ENCODE data around the gene PDE9A.

Gene PDE9A

DNA sequence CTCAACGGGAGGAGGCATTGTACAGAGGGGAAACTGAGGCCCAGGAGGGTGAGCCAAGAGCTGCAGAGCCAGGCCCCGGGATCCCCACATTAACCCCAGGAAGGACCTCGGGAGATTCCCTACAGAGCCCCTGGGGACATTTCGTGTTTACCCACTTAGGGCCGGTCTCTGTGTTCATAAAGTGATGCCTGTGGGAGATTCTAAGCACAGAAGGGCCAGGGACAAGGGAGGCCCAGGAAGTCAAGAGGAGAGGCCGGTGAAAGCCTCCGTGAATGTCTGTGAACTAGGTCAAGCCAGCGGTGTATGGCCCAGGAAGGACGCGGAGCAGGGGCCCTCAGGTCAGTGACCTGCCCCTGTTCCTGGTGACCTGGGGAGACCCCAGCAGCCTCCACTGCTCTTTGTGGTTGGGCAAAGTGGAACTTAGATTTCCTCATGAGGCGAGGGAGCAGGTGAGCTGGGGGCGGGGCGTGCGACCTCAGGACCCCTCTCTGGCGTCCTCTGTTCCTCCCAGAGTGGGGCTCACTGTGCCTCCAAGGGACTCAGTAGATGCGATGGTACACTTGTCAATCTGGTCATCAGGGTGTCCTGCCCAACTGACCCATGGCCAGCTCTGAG lies 34.9 kb downstream of the PDE9A start:
- no peak for DNase-seq (ENCODE audit: low spot score)

GRCh38 chr21:42688841-42689371 lies 35.5 kb downstream of the PDE9A start:
- DNase-seq (ENCODE audit: low spot score): no peak

DNA sequence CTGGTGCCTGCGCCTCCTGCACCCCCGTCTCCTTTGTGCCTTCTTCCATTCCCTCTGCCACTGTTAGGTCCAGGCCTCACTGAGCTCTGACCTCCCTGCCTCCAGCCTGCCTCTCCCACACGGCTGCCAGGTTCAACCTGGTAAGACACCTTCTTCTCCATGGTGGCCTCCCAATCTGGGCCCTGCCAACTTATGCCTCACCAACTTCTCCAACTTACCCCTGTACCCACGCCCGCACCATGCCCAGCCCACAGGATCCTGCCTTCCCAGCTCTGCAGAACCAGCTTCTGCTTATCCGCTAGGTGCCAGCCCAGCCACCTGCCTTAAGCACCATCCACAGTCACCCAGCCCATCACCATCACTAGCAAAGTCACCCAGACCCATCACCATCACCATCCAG lies 37.2 kb downstream of the PDE9A start:
- no peak for DNase-seq (ENCODE audit: low spot score)

DNA sequence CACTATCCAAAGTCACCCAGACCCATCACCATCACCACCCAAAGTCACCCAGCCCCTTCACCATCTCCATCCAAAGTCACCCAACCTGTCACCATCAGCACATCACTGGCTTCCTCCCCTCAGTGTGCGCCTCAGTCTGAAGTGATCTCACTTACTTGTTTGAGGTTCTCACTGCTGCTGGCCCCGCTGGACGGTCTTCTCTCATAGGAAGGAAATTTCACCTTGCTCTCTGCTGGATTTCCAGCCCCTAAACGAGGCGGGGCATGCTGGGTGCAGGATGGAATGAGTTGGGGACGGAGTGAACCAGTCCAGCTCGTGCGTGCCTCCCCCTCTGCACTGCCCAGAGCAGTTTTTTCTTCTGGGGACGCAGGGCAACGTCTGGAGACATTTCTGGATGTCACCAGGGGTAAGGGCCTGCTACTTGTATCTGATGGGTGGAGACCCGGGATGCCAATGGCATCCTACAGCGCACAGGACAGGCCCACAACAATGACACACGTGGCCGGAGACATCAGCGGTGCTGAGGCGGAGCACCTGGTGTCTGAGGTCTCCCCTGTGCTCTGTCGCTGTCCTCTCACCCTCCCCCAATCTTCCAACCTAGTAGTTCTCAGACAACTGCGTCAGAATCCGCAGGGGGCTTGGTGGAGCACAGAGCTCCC lies 38.6 kb downstream of the PDE9A start:
- no peak for DNase-seq (ENCODE audit: low spot score)

DNA sequence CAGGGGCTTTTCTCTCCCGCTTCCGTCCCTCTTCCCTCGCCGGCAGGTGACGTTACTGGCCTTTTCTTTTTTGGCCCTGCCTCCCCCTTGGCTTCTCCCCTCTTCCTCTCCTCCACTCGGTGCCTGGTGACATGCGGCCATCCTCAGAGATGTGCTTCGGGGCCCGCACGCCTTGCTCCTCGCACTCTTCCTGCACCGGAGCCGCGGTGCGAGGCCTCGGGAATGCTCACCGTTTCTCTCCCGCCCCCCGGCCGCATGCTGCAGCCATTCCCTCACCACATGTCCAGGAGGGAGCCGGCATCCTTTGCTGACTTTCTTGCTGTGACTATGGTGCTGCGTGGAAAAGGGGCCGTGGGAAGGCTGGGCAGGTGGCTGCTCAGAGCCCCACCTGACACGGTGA lies 39.3 kb downstream of the PDE9A start:
- DNase-seq (ENCODE audit: low spot score): no peak

- DNase-seq (ENCODE audit: low spot score): no peak
Observed at GRCh38 chr21:42694751-42695696, 41.6 kb downstream of the PDE9A start.

DNA sequence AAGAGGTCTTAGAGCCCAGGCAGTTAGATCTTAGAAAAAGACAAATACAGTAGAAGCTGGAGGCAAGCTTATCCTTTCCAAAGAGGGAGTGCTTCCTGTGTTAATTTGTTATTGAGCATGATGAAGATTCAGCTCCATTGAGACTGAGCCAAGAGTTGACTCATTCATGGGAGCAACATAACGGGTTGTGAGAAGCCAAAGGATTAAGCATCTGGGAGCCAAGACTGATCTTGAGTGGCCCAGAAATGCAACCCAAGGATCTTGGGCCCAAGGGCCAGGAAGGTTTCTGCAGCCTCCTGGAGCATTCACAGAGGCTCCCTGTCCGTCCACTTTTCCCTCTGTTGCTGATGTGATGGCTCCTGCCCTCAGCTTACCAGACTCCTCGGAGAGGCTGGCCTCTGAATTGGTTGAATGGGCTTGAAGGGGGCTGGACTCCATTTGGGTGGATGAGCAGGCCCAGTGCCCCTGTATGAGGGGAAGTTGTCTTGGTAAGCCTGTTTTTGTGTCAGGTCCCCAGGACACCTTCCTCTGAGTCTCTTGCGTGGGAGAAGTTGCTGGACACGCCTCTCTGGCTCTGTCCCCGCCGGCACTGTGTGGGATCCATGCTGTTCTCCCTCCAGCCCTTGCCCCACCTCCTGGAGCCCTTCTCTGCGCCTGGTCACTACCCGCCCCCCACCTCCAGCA lies 42.4 kb downstream of the PDE9A start:
- DNase-seq (ENCODE audit: low spot score): no peak

DNA sequence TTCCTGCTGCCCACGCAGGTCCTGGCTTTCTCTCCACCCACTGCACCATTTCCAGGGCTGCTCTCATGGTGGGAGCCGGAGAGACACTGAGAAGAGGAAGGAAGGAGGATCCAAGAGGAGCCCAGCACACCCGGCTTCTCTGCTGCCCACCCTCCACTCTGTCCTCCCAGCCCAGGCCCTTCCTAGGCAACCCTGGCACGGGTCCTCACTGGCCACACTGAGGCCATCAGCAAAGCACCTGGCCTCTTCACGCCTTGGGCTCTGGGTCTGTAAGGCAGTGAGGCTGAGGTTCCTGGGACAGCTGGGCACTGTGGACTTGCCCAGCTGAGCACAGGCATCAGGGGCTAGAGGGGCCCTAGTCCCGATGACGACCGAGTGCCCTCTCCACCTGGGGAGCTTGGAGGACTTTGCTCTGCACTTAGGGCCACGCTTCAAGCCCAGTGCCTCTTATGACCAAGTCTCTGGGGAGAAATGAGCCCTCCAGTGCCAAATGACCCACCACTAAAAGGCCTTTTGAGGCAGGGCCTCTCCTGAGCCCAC lies 43.1 kb downstream of the PDE9A start:
- DNase-seq (ENCODE audit: low spot score): no peak

DNA sequence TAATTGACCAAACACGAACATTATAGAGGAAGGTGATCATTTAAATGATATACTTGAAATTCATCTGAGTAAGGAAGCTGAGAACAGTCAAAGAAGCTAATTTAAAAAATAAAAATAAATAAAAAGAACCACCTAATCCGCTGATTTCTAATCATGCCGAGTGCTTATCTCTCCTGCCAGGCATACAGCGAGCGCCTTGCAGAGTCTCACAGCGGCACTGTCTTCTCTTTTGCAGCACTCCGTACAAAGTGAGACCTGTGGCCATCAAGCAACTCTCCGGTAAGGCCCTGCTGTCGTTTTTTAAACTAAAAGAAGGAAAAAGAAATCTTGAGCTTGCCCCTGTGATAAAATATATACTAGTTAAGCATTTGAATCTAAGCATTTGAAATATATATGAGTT lies 45.3 kb downstream of the PDE9A start:
- no peak for DNase-seq (ENCODE audit: low spot score)

DNA sequence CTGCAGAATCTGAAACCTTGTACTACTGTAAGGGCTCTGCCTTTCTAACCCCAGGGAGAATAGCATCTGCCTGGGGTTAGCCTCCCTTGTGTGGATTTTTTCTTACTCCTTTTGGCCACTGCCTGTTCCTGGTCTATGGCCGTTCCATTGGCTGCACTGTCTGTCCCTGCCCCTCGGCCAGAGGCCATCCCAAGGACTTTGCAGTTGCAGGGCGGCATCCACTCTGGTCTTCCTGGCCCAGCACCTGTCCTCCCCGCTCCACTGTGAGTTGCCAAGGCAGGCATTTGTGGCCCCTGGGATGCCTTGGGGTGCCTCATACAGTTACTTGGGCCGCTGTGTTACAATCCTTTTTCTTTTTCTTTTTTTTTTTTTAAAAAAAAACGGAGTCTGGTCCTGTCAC lies 45.8 kb downstream of the PDE9A start:
- DNase-seq (ENCODE audit: low spot score): no peak

- no peak for DNase-seq (ENCODE audit: low spot score)
Observed at GRCh38 chr21:42701706-42702456, 48.5 kb downstream of the PDE9A start.

GRCh38 chr21:42702720-42703119 lies 49.3 kb downstream of the PDE9A start:
- no peak for DNase-seq (ENCODE audit: low spot score)

- no peak for DNase-seq (ENCODE audit: low spot score)
Observed at GRCh38 chr21:42703136-42703908, 49.9 kb downstream of the PDE9A start.

DNA sequence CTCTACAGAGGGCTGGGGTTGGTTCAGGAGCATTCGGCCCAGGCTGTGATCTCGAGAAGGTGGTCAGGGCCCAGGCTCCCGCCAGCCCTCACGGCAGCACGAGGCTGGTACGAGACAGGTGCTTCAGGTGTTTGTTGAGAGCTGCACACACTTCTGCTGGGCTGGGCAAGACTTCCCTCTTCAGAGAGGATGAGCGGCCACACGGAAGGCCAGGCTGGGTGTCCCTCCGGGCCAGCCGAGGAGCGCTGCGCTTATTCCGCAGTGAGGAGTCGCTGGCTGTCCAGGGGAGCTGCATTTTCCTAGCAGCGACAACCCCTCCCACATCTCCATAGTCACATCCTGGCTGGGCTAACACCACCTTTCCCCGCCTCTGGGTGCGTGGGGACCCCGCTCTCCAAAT lies 50.5 kb downstream of the PDE9A start:
- DNase-seq (ENCODE audit: low spot score): no peak

GRCh38 chr21:42704861-42705260 lies 51.4 kb downstream of the PDE9A start:
- DNase-seq (ENCODE audit: low spot score): no peak

GRCh38 chr21:42705346-42705745 lies 51.9 kb downstream of the PDE9A start:
- no peak for DNase-seq (ENCODE audit: low spot score)

GRCh38 chr21:42705746-42706374 lies 52.4 kb downstream of the PDE9A start:
- no peak for DNase-seq (ENCODE audit: low spot score)

DNA sequence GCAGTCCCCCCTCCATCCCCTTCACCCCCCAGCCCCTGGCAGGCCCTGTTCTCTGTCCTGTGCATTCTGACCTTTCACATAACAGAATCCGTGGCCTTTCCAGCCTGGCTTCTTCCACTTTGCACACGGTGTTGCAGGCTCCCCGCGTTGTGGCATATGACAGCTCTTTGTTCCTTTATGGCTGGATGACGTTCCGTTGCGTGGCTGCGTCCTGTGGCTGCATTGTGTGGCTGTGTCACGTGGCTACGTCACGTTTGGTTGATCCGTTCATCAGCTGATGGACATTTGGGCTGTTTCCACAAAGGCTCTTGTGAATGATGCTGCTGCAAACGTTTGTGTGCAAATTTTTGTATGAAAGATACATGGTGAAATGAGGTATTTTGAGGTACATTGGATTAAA lies 53.3 kb downstream of the PDE9A start:
- DNase-seq (ENCODE audit: low spot score): no peak

GRCh38 chr21:42707207-42707830 lies 53.9 kb downstream of the PDE9A start:
- DNase-seq (ENCODE audit: low spot score): no peak

All from germinal center (tissue), 1 donor.